Stimulated activated CD8-positive, alpha-beta memory T cell treated with anti-CD3 and anti-CD28 coated beads, Interleukin-7, amount 100 ng/mL, for 24 hours (primary cell): ENCODE results near the gene PCSK6.

ENCODE experiments used
- DNase-seq: peaks from one replicate; pipeline ENCODE4 v3.0.0-alpha.2; 2020; ENCODE audit warnings: low read depth

The PCSK6 gene

GRCh38 chr15:101489599-101490407, at the start of gene PCSK6:
TSS of gene PCSK6 (minus strand) at chr15:101489707. CDS start at chr15:101489670, 37 bp downstream.
- no peak for DNase-seq

- DNase-seq: no peak
Measured at GRCh38 chr15:101538996-101539395, 49.5 kb upstream of the PCSK6 start.

GRCh38 chr15:101538177-101538576, 48.7 kb upstream of the PCSK6 start:
- no peak for DNase-seq

- DNase-seq: no peak
Measured at GRCh38 chr15:101537483-101538080, 48.1 kb upstream of the PCSK6 start.

- DNase-seq: no peak
Measured at GRCh38 chr15:101536875-101537405, 47.4 kb upstream of the PCSK6 start.

- no peak for DNase-seq
Measured at GRCh38 chr15:101536166-101536874, 46.8 kb upstream of the PCSK6 start.

GRCh38 chr15:101535170-101535902, 45.8 kb upstream of the PCSK6 start:
- no peak for DNase-seq

- no peak for DNase-seq
Measured at GRCh38 chr15:101534376-101534970, 45.0 kb upstream of the PCSK6 start.

- no peak for DNase-seq
Measured at GRCh38 chr15:101533371-101534140, 44.0 kb upstream of the PCSK6 start.

GRCh38 chr15:101532865-101533264, 43.4 kb upstream of the PCSK6 start:
- no peak for DNase-seq

- DNase-seq: no peak
Measured at GRCh38 chr15:101531170-101531569, 41.7 kb upstream of the PCSK6 start.

- DNase-seq: no peak
Measured at GRCh38 chr15:101530224-101530958, 40.9 kb upstream of the PCSK6 start.

- no peak for DNase-seq
Measured at GRCh38 chr15:101528917-101529299, 39.4 kb upstream of the PCSK6 start.

- DNase-seq: no peak
Measured at GRCh38 chr15:101528108-101528916, 38.8 kb upstream of the PCSK6 start.

- no peak for DNase-seq
Measured at GRCh38 chr15:101526890-101527289, 37.4 kb upstream of the PCSK6 start.

GRCh38 chr15:101526442-101526841, 36.9 kb upstream of the PCSK6 start:
- DNase-seq: no peak

GRCh38 chr15:101526021-101526420, 36.5 kb upstream of the PCSK6 start:
- DNase-seq: no peak

GRCh38 chr15:101525087-101525669, 35.7 kb upstream of the PCSK6 start:
- no peak for DNase-seq

- DNase-seq: no peak
Measured at GRCh38 chr15:101523560-101523940, 34.0 kb upstream of the PCSK6 start.
